Activated naive CD8-positive, alpha-beta T cell treated with anti-CD3 and anti-CD28 coated beads, Interleukin-2, amount 50 U/mL, for 24 hours (primary cell): ENCODE measurements around the gene TMEM143.

Experiments
- ATAC-seq: fragments of 150-1000 bp; cut with Tn5 transposase; one replicate; pipeline ENCODE4 v1.10.0; 2021
- DNase-seq: peaks from one replicate; pipeline ENCODE4 v3.0.0; 2021
- H3K27ac Mint-ChIP-seq: one replicate; pipeline ENCODE4 v1.8.0; 2021; ENCODE audit warnings: mild to moderate bottlenecking, mixed read lengths
- H3K27me3 Mint-ChIP-seq: one replicate; pipeline ENCODE4 v1.8.0; 2021; ENCODE audit warnings: mixed read lengths
- H3K36me3 Mint-ChIP-seq: one replicate; pipeline ENCODE4 v1.8.0; 2021; ENCODE audit warnings: low read depth, mixed read lengths
- H3K4me1 Mint-ChIP-seq: one replicate; pipeline ENCODE4 v1.8.0; 2021; ENCODE audit warnings: mixed read lengths
- H3K4me3 Mint-ChIP-seq: one replicate; pipeline ENCODE4 v1.8.0; 2021; ENCODE audit warnings: mild to moderate bottlenecking, moderate library complexity, mixed read lengths
- H3K9me3 Mint-ChIP-seq: one replicate; pipeline ENCODE4 v1.8.0; 2021; ENCODE audit warnings: mixed read lengths

TMEM143 gene

DNA sequence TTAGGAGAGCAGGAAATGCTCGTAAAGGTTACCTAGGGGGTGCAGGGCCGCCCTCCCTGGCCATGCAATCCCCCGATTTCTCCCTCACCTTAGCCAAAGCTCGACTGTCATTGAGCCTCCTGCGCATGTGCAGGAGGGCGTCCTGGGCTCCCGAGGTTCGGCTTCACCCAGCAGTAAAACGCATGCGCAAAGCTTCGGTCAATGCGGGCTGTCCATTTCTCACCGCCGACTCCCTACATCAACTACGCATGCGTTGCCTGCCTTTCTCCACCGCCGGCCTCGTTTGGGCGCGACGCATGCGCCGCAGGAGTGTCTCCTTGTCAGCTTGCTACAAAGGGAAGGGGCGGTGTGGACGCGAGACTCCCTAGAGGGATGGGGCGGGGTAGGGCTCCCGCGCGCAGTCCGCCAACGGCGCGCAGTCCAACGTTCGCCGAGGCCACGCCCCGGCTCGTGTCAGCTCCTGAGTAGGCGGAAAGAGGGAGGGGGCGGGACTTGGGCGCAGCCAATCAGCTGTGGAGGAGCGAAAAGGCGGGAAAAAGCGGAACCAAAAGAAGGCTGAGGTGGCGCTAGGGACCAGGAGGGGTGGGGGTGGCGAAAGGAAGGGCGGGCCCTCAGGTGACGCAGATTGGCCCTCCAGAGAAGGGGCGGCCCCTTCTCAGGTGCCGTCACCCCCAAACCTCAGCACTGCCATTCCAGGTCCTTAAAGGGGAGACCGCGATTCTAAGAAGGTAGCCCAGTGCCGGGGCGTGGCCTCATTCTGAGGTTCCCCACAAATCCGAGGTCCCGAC, at the start of gene TMEM143, which contains the start of gene SYNGR4:
Gene TMEM143 (minus strand): TSS at position 131 of the 788 bp plus-strand sequence. CDS start 20 bp downstream, at position 111.
Gene SYNGR4 (plus strand): TSS at position 558 of the 788 bp plus-strand sequence. CDS start 1,476 bp downstream, outside the sequence.
- ATAC-seq: peak; percentile 90
- peaks cover 20% of the 10 kb centered on the region for H3K4me1 Mint-ChIP-seq
- H3K36me3 Mint-ChIP-seq: peaks cover 6% of the 10 kb centered on the region
- peak within 1 kb of the TSS; percentile 99 for H3K27ac Mint-ChIP-seq
- peak within 1 kb of the TSS; percentile 86 for H3K4me3 Mint-ChIP-seq
- H3K27me3 Mint-ChIP-seq: peaks cover 4% of the 10 kb centered on the region
- H3K9me3 Mint-ChIP-seq: no peaks in the 10 kb centered on the region
- DNase-seq: peak; percentile 97

DNA sequence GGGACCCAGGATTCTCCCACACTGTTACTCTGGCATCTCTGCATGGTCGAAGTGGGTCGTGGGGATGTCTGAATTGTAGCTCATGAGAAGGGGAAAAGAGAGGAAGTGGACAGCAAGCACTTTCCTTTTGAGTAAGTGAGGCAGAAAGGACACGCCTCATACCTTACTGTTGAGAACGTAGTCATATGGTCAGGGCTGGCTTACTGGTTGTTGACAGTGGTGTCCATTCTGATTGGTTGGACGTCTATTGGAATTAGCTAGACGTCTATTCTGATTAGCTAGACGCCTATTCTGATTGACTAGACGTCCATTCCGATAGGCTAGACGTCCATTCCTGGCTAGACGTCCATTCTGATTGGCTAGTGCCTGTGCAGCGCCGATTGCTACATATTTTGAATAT, 42.1 kb upstream of the TMEM143 start:
- Mint-ChIP-seq H3K27ac (no peak overlapping the region), H3K9me3 (no peaks in the 10 kb centered on the region), H3K36me3 (no peaks in the 10 kb centered on the region), H3K4me3 (no peak overlapping the region), H3K27me3 (peaks cover 9% of the 10 kb centered on the region), H3K4me1 (peaks cover 7% of the 10 kb centered on the region)
- ATAC-seq (no peak), DNase-seq (no peak)

DNA sequence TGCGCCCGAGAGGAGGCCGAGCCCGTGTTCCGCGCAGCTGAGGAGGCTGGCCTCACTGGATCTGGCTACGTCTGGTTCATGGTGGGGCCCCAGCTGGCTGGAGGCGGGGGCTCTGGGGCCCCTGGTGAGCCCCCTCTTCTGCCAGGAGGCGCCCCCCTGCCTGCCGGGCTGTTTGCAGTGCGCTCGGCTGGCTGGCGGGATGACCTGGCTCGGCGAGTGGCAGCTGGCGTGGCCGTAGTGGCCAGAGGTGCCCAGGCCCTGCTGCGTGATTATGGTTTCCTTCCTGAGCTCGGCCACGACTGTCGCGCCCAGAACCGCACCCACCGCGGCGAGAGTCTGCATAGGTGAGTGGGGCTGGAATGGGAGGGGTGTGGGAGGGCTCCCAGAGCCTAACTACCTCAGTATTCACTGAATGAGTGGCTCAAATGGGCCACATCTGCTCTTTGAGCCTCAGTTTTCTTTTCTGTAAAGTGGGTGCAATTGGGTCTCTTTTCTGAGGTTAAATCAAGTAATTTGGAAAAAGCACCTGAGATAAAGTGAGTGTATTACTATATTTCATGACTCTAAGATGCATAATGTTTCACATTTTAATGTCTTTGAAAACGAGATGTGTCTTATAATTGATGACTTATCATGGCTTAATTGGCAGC, 41.4 kb upstream of the TMEM143 start:
- no peak for DNase-seq
- Mint-ChIP-seq H3K27me3 (peaks cover 9% of the 10 kb centered on the region), H3K27ac (no peak overlapping the region), H3K4me1 (peaks cover 8% of the 10 kb centered on the region), H3K36me3 (no peaks in the 10 kb centered on the region), H3K9me3 (no peaks in the 10 kb centered on the region), H3K4me3 (no peak overlapping the region)
- ATAC-seq: no peak

DNA sequence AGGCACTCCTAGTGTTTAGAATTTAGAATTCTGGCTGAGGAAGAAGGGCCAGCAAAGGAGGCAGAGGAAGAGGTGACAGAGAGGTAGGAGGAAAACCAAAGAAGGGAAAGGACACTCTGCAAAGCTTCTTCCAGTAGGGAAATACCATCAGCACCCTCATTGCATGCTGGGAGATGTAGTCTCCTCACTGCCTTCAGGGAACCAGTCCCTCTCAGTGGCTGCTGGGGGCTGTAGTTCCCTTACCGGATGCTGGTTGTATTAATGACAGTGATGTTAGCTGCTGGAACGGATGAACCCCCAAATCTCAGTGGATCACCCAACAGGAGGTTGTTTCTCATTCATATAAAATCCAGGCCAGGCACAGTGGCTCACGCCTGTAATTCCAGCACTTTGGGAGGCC, 39.9 kb upstream of the TMEM143 start:
- H3K4me3 Mint-ChIP-seq: no peak overlapping the region
- no peak for DNase-seq
- H3K4me1 Mint-ChIP-seq: peaks cover 17% of the 10 kb centered on the region
- H3K27me3 Mint-ChIP-seq: peaks cover 9% of the 10 kb centered on the region
- no peaks in the 10 kb centered on the region for H3K36me3 Mint-ChIP-seq
- H3K9me3 Mint-ChIP-seq: peaks cover 5% of the 10 kb centered on the region
- peak; percentile 75 for ATAC-seq
- H3K27ac Mint-ChIP-seq: no peak overlapping the region

DNA sequence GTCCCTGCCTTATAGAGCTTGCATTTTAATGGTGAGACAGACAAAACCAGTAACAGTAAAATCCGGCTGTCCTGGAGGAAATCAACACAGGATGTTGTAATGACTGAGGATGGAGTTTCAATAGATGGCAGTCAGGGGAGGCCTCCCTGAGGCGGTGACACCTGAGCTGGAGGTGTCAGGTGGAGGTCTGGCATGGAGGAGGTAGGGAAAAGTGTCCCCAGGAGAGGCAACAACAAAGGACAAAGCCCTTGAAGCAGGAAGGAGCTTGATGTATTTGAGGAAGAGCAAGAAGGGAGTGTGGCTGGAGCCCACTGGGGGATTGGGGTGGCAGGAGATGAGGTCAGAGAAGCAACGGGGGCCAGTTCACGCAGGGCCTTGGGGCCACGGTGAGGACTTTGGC, 37.5 kb upstream of the TMEM143 start:
- Mint-ChIP-seq H3K4me1 (peaks cover 27% of the 10 kb centered on the region), H3K27ac (no peak overlapping the region), H3K27me3 (peaks cover 12% of the 10 kb centered on the region), H3K9me3 (peaks cover 5% of the 10 kb centered on the region), H3K4me3 (no peak overlapping the region), H3K36me3 (peaks cover 2% of the 10 kb centered on the region)
- ATAC-seq: no peak
- no peak for DNase-seq

DNA sequence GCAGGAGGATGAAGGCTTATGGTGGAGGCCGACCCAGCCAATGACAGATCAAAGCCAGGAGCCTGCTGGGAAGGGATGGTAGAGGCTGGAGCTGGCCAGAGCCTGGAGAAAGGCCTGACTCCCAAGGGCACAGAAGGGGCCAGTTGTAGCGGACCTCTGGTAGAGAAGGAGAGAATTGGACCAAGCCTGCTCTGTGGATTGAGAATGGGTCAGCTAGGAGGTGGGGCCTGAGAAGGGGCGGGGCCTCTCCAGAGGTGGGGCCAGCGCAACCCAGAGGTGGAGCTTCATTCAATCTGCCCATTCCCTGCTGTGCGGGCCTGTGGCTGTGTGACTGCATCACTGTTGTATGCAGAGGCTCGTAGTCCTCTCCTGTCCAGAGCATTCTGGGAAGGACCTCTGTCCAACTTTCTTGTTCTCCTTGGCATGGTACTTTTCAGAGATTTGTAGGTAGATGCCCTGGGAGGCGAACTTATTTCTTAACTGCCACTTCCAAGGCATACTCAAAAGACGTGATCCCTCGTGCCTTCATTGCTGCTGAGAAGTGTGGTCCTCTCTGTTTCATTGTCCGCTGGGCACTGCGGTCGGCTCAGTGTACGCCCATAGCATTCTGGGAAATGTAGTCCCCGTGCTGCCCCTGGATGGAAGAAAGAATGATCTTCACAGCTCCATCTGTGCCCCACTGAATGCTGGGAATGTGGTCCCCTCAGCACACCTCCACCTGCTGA, 36.4 kb upstream of the TMEM143 start:
- peak; percentile 47 for DNase-seq
- peak; percentile 11 for ATAC-seq
- Mint-ChIP-seq H3K9me3 (peaks cover 5% of the 10 kb centered on the region), H3K36me3 (peaks cover 2% of the 10 kb centered on the region), H3K4me3 (no peak overlapping the region), H3K27me3 (peaks cover 22% of the 10 kb centered on the region), H3K4me1 (peaks cover 33% of the 10 kb centered on the region), H3K27ac (no peak overlapping the region)

DNA sequence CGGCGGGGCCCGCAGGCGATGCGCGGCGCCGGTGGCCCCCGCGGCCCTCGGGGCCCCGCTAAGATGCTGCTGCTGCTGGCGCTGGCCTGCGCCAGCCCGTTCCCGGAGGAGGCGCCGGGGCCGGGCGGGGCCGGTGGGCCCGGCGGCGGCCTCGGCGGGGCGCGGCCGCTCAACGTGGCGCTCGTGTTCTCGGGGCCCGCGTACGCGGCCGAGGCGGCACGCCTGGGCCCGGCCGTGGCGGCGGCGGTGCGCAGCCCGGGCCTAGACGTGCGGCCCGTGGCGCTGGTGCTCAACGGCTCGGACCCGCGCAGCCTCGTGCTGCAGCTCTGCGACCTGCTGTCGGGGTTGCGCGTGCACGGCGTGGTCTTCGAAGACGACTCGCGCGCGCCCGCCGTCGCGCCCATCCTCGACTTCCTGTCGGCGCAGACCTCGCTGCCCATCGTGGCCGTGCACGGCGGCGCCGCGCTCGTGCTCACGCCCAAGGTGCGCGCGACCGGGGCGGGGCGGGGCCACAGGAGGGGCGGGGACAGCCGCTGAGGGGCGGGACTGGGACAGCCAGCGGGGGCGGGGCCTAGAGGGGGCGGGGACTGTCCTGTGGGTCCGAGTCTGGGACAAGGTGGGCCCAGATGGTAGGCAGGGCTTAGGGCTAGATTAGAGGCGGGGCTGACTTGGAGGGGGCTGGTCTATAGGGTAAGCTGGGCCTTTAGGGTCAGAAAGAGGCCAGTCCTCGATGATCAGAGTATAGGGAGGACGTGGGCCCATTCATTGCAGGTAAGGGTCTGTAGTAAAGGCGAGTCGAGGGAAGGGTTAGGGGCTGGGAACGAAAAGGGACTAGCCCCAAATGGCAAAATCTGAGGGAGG, 34.9 kb upstream of the TMEM143 start:
- ATAC-seq: peak; percentile 57
- DNase-seq: peak; percentile 86
- Mint-ChIP-seq H3K36me3 (peaks cover 2% of the 10 kb centered on the region), H3K4me1 (peaks cover 38% of the 10 kb centered on the region), H3K4me3 (peak overlapping the region; percentile 87), H3K27ac (peak overlapping the region; percentile 31), H3K27me3 (peaks cover 35% of the 10 kb centered on the region), H3K9me3 (peaks cover 5% of the 10 kb centered on the region)

DNA sequence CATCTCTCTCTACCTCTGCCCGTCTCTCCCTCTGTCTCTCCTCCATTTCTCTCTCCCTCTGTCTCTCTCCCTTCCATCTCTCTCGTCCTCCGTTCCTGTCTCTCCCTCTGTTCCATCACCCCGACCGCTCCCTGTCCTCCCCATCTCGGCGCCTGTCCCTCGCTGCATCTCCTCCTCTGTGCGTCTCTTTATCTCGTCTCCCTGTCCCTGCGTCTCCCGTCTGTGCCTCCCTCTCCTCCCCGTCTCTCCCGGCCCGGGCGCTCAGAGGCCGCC, 34.3 kb upstream of the TMEM143 start:
- no peak for DNase-seq
- Mint-ChIP-seq H3K4me3 (peak overlapping the region; percentile 87), H3K27ac (peak overlapping the region; percentile 78), H3K27me3 (peaks cover 37% of the 10 kb centered on the region), H3K4me1 (peaks cover 36% of the 10 kb centered on the region), H3K36me3 (peaks cover 2% of the 10 kb centered on the region), H3K9me3 (peaks cover 5% of the 10 kb centered on the region)
- ATAC-seq: peak; percentile 2

DNA sequence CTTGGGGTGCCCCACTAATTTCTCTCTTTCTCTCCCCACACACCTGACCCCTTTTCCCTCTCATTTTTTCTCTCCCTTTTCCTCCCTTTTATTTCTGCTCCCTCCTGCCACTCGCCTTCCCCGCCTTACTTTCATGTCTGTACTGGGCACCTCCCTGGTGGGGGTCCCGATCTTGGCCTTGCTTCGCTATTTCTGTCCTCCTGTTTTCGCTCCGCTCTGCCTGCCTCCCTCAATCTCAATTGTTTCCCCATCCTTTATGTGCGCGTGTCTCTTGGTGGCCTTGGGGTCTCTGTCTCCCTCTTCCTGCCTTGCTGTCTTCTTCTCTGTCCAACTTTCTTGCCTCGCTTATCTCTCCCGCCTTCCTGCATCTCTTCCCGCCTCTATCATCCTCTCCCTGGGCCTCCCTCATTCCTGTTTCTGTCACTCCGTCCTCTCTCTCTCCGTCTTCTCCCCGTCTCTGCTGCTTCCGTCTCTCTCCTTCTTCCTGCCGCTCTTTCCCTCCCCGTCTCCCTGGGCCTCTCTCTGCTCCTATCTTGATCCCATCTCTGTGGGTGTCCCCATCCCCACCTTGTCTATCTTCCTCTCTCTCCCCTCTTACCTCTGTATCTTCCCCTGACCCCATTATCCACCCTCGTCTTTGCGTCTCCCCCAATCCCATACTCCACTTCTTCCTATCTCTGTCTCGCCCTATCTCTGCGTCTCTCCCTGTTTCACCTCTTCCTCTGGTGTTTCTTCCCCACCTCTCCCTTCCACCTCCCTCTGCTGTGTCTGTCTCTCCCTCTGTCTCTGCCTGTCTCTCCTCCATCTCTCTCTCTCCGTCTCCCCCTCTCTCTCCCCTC, 33.7 kb upstream of the TMEM143 start:
- DNase-seq (no peak), ATAC-seq (no peak)
- Mint-ChIP-seq H3K4me1 (peaks cover 34% of the 10 kb centered on the region), H3K27me3 (peaks cover 40% of the 10 kb centered on the region), H3K4me3 (peak overlapping the region; percentile 87), H3K36me3 (peaks cover 2% of the 10 kb centered on the region), H3K9me3 (peaks cover 5% of the 10 kb centered on the region), H3K27ac (peak overlapping the region; percentile 78)

DNA sequence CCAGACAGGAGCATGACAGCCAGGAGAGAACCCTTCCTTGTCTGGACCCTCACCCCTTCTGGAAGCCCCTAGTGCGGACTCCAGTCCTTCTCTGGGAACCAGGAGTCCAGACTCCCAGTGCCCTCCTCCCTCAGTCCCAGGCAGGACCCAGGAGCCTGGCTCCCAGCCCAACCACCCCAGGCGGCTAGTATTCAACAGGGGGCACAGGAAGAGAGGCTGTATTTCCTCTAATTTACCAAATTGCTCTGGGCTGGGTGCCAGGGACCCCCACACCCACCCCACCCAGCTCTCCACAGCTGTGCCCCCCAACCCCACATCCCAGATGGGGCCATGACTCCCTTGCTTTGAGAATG, 33.1 kb upstream of the TMEM143 start:
- no peak overlapping the region for H3K4me3 Mint-ChIP-seq
- H3K9me3 Mint-ChIP-seq: peaks cover 5% of the 10 kb centered on the region
- no peak overlapping the region for H3K27ac Mint-ChIP-seq
- DNase-seq (no peak), ATAC-seq (no peak)
- peaks cover 36% of the 10 kb centered on the region for H3K4me1 Mint-ChIP-seq
- peaks cover 2% of the 10 kb centered on the region for H3K36me3 Mint-ChIP-seq
- peaks cover 40% of the 10 kb centered on the region for H3K27me3 Mint-ChIP-seq

DNA sequence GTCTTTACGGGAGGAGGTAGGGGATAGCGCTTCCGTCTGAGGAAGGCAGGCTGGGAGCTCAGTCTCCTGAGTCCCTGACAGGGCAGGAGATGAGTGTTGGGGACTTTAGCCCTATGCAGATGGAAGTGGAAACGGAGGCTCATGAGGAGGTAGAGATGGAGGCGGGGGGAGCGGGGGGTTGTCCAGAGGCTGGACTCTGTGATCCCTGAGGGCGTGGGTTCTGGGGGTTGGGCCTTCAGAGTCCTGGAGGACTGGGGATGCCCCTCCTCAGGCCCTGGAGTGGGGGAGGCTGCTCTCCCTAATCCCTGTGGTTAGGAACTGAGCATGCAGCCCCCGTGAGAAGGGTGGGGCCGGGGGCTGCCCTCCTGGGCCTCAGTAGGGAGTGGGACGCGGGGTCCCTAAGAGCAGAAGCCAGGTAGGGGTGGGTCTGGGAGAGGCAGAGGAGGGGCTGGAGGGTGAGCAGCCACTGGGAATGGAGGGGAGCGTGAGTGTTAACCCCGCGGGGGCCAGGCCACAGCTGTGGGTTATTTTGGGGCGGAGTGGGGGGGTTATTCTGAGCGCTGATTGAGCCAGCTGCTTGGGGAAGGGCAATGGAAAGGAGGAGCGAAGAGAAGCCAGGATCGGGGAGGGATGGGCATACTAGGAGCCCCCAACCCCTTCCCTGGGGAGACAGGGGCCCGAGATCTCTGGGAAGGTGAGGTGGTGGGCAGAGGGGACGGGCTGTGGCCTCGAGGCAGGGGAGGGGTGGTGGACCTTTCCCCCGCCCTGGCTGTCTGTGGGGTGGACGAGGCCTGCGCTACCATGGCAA, 32.5 kb upstream of the TMEM143 start:
- Mint-ChIP-seq H3K27me3 (peaks cover 40% of the 10 kb centered on the region), H3K36me3 (peaks cover 2% of the 10 kb centered on the region), H3K4me3 (no peak overlapping the region), H3K27ac (no peak overlapping the region), H3K4me1 (peaks cover 38% of the 10 kb centered on the region), H3K9me3 (peaks cover 5% of the 10 kb centered on the region)
- DNase-seq: no peak
- no peak for ATAC-seq

DNA sequence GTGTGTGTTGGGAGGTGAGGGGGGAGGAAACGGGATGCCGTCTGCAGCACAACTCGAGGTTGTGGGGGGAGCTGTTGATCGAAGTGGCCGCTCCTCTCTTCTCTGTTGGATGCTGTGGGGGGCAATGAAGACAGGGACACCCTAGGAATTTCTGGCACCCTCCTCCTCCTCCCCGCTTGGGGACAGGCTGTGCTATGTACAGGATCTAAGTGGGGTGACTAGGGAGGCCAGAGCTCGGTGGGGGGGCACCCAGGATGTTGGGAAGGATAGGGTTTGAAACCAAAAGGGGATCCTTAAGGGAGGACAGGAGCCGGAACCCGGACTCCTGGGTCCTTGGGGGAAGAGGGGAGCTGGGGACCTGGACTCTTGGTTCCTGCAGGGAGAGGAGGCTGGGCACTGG, 31.8 kb upstream of the TMEM143 start:
- H3K36me3 Mint-ChIP-seq: peaks cover 2% of the 10 kb centered on the region
- peaks cover 5% of the 10 kb centered on the region for H3K9me3 Mint-ChIP-seq
- H3K27ac Mint-ChIP-seq: no peak overlapping the region
- peaks cover 40% of the 10 kb centered on the region for H3K27me3 Mint-ChIP-seq
- DNase-seq: no peak
- no peak overlapping the region for H3K4me3 Mint-ChIP-seq
- peaks cover 38% of the 10 kb centered on the region for H3K4me1 Mint-ChIP-seq
- no peak for ATAC-seq

DNA sequence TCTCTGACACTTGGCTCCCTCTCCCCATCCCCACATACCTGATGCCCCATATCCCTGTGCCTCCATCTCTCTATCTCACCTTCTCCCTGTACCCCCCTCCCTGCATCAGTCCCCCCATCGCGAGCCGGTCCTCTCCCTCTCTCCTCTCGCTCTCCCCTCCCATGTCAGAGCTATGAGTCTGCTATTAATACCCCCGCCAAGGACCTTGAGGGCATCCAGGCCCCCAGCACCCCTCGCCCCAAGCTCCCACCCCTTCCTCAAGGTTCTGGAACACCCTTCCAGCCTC, 31.4 kb upstream of the TMEM143 start:
- H3K36me3 Mint-ChIP-seq: peaks cover 2% of the 10 kb centered on the region
- ATAC-seq (no peak), DNase-seq (no peak)
- H3K4me3 Mint-ChIP-seq: no peak overlapping the region
- H3K4me1 Mint-ChIP-seq: peaks cover 37% of the 10 kb centered on the region
- no peak overlapping the region for H3K27ac Mint-ChIP-seq
- peaks cover 40% of the 10 kb centered on the region for H3K27me3 Mint-ChIP-seq
- peaks cover 5% of the 10 kb centered on the region for H3K9me3 Mint-ChIP-seq
